NCI-H187 treated with DMSO at 0.1 percent for 48 hours (cell line): Measurements from ENCODE around the gene SSMEM1.
"Not testable (repeated sequence)": the region's sequence is repeated elsewhere in the genome, so short reads cannot be mapped to it uniquely, and the experiment has no call there.

Experiments used
- DNase-seq: peaks from one replicate; lab custom pipeline; 2025; lab: John Stamatoyannopoulos, UW

The SSMEM1 gene

GRCh38 chr7:130213828-130214227, 6.2 kb downstream of the SSMEM1 start:
- DNase-seq, result no peak

GRCh38 chr7:130216025-130216424, 8.4 kb downstream of the SSMEM1 start:
- no peak for DNase-seq

GRCh38 chr7:130216750-130217149, 9.1 kb downstream of the SSMEM1 start:
- no peak for DNase-seq

GRCh38 chr7:130218806-130219620, 11.4 kb downstream of the SSMEM1 start:
- no peak for DNase-seq

GRCh38 chr7:130219871-130220270, 12.2 kb downstream of the SSMEM1 start:
- DNase-seq, result no peak

- DNase-seq, result no peak
These were observed 14.1 kb downstream of the SSMEM1 start for GRCh38 chr7:130221746-130222145.

- DNase-seq, result no peak
These were observed 16.0 kb downstream of the SSMEM1 start for GRCh38 chr7:130223646-130224045.

- no peak for DNase-seq
These were observed 16.6 kb downstream of the SSMEM1 start for GRCh38 chr7:130224210-130224609.

GRCh38 chr7:130224923-130225322, 17.3 kb downstream of the SSMEM1 start:
- not testable (repeated sequence) for DNase-seq

GRCh38 chr7:130226333-130226732, 18.7 kb downstream of the SSMEM1 start:
- DNase-seq, result no peak

- no peak for DNase-seq
These were observed 20.4 kb downstream of the SSMEM1 start for GRCh38 chr7:130227883-130228575.

- DNase-seq, result no peak
These were observed 21.3 kb downstream of the SSMEM1 start for GRCh38 chr7:130228840-130229502.

GRCh38 chr7:130229981-130230380, 22.3 kb downstream of the SSMEM1 start:
- not testable (repeated sequence) for DNase-seq

- DNase-seq, result no peak
These were observed 24.1 kb downstream of the SSMEM1 start for GRCh38 chr7:130231792-130232191.

- DNase-seq, result no peak
These were observed 24.5 kb downstream of the SSMEM1 start for GRCh38 chr7:130232209-130232608.

GRCh38 chr7:130234078-130234477, 26.4 kb downstream of the SSMEM1 start:
- no peak for DNase-seq

- not testable (repeated sequence) for DNase-seq
These were observed 28.7 kb downstream of the SSMEM1 start for GRCh38 chr7:130236361-130236760.

- DNase-seq, result no peak
These were observed 32.6 kb downstream of the SSMEM1 start for GRCh38 chr7:130240240-130240639.

GRCh38 chr7:130242198-130243014, 34.7 kb downstream of the SSMEM1 start:
- DNase-seq, result peak; percentile 55

- not testable (repeated sequence) for DNase-seq
These were observed 35.8 kb downstream of the SSMEM1 start for GRCh38 chr7:130243486-130243885.

- not testable (repeated sequence) for DNase-seq
These were observed 38.8 kb downstream of the SSMEM1 start for GRCh38 chr7:130246491-130246890.

- not testable (repeated sequence) for DNase-seq
These were observed 41.2 kb downstream of the SSMEM1 start for GRCh38 chr7:130248842-130249241.
